ENCODE measurements around the gene ATP11C.

GRCh38 chrX:139974471-139974870 lies 41.6 kb upstream of the ATP11C start:
- TF ChIP-seq POLR2A (IDR thresholded peaks at IDR 0.05) (no peak), CTCF (IDR thresholded peaks at IDR 0.05) (no peak)
